Raji (cell line): ENCODE results near the gene IGDCC3.

ENCODE experiments used
- POLR2A ChIP-seq: IDR thresholded peaks from 2 replicates; pipeline ENCODE4 v1.6.1; 2011; ENCODE audit warnings: low read depth, low read length, control low read depth; ENCODE audit not compliant: insufficient read depth

IGDCC3 gene

GRCh38 chr15:65396965-65397317 is 19.1 kb upstream of the IGDCC3 start:
- TF ChIP-seq POLR2A, result no peak

GRCh38 chr15:65396283-65396964 is 18.6 kb upstream of the IGDCC3 start:
- no peak for TF ChIP-seq POLR2A

DNA sequence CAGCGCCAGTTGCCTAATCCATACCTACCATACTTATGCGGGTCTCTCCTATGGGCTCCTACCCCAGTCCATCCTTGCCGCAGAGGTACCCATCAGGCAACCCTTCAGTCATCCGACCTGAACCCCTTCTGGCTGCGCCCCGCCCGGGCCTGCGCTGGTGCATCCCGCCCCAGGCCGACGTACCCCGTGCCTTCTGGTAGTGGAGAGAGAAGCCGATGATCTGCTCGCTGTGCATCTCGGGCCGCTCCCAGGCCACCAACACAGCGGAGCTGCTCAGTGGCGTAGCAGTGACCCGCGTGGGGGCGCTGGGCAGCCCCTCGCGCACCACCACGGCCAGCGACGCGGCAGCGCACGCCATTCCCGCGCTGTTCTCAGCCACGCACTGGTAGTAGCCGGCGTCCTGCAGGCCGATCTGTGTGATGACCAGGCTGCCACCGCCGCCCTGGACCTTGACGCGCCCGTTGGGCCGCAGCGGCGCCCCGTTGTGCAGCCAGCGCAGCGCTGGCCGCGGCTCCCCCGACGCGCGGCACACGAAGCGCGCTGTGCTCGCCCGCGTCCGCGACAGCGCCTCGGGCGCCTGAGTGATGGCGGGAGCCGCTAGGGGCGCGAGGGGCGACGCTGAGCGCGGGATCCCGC is 17.9 kb upstream of the IGDCC3 start:
- TF ChIP-seq POLR2A, result no peak

DNA sequence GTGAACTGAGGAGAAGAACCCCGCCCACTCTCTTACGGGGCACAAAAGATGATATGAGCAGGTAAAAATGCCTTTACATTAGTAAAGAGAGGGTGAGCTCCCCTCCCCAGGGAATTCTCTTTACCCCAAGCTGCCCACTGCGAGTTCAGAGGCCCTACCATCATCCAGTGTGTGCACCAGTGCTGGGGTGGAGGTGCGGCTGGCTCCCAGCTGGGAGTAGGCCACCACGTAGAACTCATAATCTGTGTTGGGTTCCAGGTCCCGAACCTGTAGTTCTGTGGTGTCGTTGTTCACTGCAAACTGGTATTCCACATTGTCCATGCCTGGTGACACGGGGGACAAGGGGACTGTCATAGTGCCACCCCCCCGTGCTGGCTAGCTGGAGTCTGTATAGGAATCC is 17.1 kb upstream of the IGDCC3 start:
- no peak for TF ChIP-seq POLR2A

- no peak for TF ChIP-seq POLR2A
Measured at GRCh38 chr15:65394280-65394789, 16.5 kb upstream of the IGDCC3 start.

DNA sequence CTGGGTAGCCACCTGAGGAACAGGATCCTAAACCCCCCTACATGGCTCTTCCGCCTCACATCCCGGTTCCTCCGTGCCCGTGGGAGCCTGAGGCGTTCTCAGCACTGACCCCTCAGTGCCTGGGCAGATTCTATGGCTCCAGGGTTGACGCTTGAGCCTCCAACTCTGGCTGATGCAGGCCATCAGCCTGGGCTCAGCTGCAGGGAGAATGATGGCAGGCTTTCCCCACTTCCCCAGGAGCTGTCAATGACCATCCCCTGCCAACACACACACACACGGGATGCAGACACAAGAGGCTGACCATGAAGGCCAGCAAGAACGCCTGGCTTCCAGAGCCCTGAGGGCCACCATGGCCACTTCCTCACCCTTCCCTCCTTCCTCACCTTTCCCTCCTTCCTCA is 15.8 kb upstream of the IGDCC3 start:
- TF ChIP-seq POLR2A, result no peak

DNA sequence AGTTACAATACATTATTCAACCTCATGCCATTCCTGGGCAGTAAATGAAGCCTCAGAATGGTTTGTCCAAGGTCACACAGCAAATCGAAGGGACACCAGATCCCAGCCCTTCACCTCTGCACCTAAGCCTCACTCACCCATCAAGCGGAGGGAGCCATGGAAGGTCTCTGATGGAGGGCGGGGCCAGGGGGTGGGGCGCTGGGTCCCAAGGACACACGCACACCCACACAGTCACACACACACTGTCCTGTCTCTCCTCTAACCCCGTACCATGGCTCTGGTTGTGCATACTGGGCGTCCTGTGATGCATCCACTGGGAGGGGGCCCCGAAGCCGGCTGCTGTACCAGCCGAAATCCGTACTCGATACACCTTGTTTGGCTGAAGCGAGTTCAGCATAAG is 15.3 kb upstream of the IGDCC3 start:
- TF ChIP-seq POLR2A, result no peak

DNA sequence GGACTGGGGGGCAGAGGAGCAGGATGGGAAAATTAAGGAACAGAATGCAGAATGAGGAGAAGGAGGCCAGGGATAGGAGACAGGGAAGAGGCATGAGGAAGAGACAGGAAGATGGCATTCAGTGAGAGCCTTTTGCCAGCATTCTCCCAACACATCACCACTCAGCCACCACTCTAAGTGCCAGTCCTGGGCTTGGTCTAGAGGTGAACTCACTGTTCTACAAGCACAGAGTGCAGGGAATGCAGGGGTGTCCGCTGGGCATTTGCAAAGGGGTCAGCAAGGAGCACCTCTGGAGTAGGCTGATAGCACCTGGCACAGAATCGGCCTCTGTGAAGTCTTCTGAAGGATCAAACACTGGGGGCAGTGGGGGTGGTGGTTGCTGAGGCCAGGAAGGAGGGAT is 14.6 kb upstream of the IGDCC3 start:
- TF ChIP-seq POLR2A, result no peak

- no peak for TF ChIP-seq POLR2A
Measured at GRCh38 chr15:65391732-65392131, 13.9 kb upstream of the IGDCC3 start.

- no peak for TF ChIP-seq POLR2A
Measured at GRCh38 chr15:65390447-65390846, 12.6 kb upstream of the IGDCC3 start.

DNA sequence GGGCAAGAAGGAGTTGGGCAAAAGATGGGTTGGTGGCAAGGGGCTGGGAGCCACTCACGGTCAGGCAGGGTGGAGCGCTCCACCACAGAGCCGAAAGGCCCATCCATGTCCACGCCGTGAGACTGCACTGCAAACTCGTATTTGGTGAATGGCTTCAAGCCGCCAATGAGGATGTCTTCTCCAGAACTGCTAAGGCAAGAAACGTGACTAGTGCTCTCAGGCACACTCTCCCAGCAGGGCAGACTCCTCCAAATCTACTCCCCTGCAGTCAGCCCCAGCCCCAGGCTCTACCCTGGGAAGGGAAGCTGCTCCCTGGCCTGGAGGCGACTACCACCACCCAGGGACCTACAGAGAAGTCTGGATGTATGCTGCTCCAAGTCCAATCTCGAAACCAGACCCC is 11.4 kb upstream of the IGDCC3 start:
- TF ChIP-seq POLR2A, result no peak

DNA sequence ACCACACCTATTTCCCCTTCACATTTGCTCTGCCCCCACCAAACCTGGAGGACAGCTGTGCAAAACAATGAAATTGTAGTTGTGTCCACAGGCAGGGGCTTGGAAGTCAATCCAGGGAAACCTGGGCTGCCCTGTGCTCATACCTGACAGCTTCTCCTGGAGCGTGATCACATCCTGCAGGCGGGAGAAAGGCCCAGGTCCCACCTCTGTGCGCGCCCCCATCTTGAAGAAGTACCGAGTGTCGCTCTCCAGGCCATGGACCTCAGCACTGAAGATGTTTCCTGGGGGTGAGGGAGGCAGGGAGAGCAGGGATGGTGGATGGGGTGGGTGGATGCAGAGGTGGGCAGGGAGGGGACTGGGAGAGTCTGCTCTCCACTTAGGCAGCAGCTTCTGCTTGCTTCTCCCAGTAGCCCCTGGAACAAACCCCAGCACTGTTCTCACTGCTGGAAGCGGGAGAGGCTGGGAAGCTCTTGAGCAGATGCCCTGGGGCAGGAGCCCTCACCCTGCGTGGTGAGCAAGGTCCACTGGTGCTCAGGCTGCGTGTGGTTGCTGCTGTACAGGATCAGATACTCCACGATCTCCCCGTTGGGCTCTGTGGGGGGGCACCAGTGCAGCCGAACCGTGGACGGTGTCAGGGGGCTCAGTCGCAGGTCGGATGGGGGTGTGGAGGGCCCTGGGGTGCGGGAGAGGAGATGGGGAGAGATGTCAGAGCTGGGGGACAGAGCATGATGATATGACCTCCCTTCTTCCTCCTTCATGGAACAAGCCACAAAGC is 10.7 kb upstream of the IGDCC3 start:
- no peak for TF ChIP-seq POLR2A

DNA sequence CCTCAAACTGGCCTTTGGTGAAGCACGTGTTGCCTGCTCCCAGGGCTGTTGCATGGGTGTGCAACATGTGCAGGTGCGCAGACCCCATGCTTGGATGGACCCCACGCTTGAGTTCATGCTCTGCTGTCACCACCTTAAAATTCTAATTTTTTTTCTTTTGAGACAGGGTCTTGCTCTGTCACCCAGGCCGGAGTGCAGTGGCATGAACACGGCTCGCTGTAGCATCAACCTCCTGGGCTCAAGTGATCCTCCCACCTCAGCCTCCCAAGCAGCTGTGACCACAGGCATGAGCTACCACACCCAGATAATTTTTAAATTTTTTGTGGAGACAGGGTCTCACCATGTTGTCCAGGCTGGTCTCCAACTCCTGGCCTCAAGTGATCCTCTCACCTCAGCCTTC is 9.1 kb upstream of the IGDCC3 start:
- no peak for TF ChIP-seq POLR2A

GRCh38 chr15:65386376-65386775 is 8.6 kb upstream of the IGDCC3 start:
- no peak for TF ChIP-seq POLR2A

DNA sequence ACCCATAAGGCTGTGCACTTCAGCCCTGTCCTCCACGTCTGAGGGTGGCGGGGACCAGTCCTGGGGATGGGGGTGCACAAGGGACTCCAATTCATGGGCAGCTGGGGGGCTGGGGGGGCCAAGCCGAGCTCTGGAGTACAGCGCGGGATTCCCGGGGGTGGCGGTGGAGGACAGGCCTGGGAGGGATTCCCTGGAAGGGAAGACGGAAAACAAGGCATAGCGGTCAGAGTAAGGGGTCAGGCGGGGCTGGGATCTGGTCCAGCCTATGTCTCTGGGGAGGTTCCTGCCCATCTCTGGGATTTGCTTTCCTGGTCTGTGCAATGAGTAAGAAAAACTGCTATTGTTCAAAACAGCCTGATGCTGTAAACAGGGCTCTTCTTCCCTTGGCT is 8.1 kb upstream of the IGDCC3 start:
- no peak for TF ChIP-seq POLR2A
